ENCODE results near the gene TH. TPM values are rescaled to one million over a fixed set of nuclear protein-coding genes. Genes with fewer than 3 reads are reported as not detected.

TH gene
- total RNA-seq, 2 donors from 2014 or later = not detected

GRCh38 chr11:2217211-2218030 is 45.8 kb upstream of the TH start:
- no peak for TF ChIP-seq CTCF (IDR thresholded peaks at IDR 0.05)
- no peaks in the 10 kb centered on the region for H3K36me3 ChIP-seq
- no peak overlapping the region for H3K4me3 ChIP-seq
- no peaks in the 10 kb centered on the region for H3K27me3 ChIP-seq
- H3K4me1 ChIP-seq = no peaks in the 10 kb centered on the region
- H3K9me3 ChIP-seq = no peaks in the 10 kb centered on the region
- no peak for DNase-seq (ENCODE audit: low spot score)
- H3K27ac ChIP-seq = no peak overlapping the region

- no peak overlapping the region for H3K4me3 ChIP-seq
- H3K4me1 ChIP-seq = no peaks in the 10 kb centered on the region
- no peaks in the 10 kb centered on the region for H3K27me3 ChIP-seq
- H3K27ac ChIP-seq = no peak overlapping the region
- no peaks in the 10 kb centered on the region for H3K36me3 ChIP-seq
- DNase-seq (ENCODE audit: low spot score) = no peak
- H3K9me3 ChIP-seq = no peaks in the 10 kb centered on the region
- no peak for TF ChIP-seq CTCF (IDR thresholded peaks at IDR 0.05)
Observed at GRCh38 chr11:2216400-2217064, 44.9 kb upstream of the TH start.

- TF ChIP-seq CTCF (IDR thresholded peaks at IDR 0.05) = no peak
- peak; percentile 44 for DNase-seq (ENCODE audit: low spot score)
- no peaks in the 10 kb centered on the region for H3K27me3 ChIP-seq
- no peak overlapping the region for H3K4me3 ChIP-seq
- H3K27ac ChIP-seq = no peak overlapping the region
- no peaks in the 10 kb centered on the region for H3K9me3 ChIP-seq
- no peaks in the 10 kb centered on the region for H3K36me3 ChIP-seq
- H3K4me1 ChIP-seq = no peaks in the 10 kb centered on the region
Observed at GRCh38 chr11:2215561-2216399, 44.2 kb upstream of the TH start.

GRCh38 chr11:2215230-2215560 is 43.6 kb upstream of the TH start:
- no peak for DNase-seq (ENCODE audit: low spot score)
- no peak for TF ChIP-seq CTCF (IDR thresholded peaks at IDR 0.05)
- no peaks in the 10 kb centered on the region for H3K4me1 ChIP-seq

GRCh38 chr11:2214527-2215229 is 43.1 kb upstream of the TH start:
- Histone ChIP-seq H3K9me3 (no peaks in the 10 kb centered on the region), H3K4me3 (no peak overlapping the region), H3K36me3 (no peaks in the 10 kb centered on the region), H3K27ac (no peak overlapping the region), H3K4me1 (no peaks in the 10 kb centered on the region), H3K27me3 (no peaks in the 10 kb centered on the region)
- no peak for TF ChIP-seq CTCF (IDR thresholded peaks at IDR 0.05)
- DNase-seq (ENCODE audit: low spot score) = peak; percentile 36

More at GRCh38 chr11:2215230-2215560, 43.6 kb upstream of the TH start:
- no peak overlapping the region for H3K4me3 ChIP-seq
- H3K36me3 ChIP-seq = no peaks in the 10 kb centered on the region
- no peaks in the 10 kb centered on the region for H3K9me3 ChIP-seq
- H3K27ac ChIP-seq = no peak overlapping the region
- no peaks in the 10 kb centered on the region for H3K27me3 ChIP-seq

Data from right atrium auricular region (tissue), 2 donors.